HepG2 (cell line): ENCODE measurements around the gene PTCD2. TPM values are rescaled to one million over a fixed set of nuclear protein-coding genes. Genes with fewer than 3 reads are reported as not detected.

Experiments
- CBX1 ChIP-seq: IDR thresholded peaks from one replicate; pipeline ENCODE4 v1.6.1; 2016; ENCODE audit warnings: antibody characterized with exemption, low read depth
- CSRNP1 ChIP-seq: sonication (generic); formaldehyde crosslinking; IDR thresholded peaks from 2 replicates; pipeline ENCODE4 v1.8.1; 2023; ENCODE audit warnings: mild to moderate bottlenecking, missing genetic modification reagents
- FUBP1 ChIP-seq: sonication (generic); formaldehyde crosslinking; IDR thresholded peaks from 2 replicates; pipeline ENCODE4 v1.5.1; 2020; ENCODE audit warnings: missing genetic modification reagents, mild to moderate bottlenecking, borderline replicate concordance
- KLF9 ChIP-seq: IDR thresholded peaks from 2 replicates; pipeline ENCODE4 v1.6.1; 2016; ENCODE audit warnings: low read depth
- PBX3 ChIP-seq: sonication (generic); formaldehyde crosslinking; IDR thresholded peaks from 2 replicates; pipeline ENCODE4 v1.8.1; 2023; ENCODE audit warnings: missing genetic modification reagents, inconsistent platforms, borderline replicate concordance
- PITX1 ChIP-seq: sonication (generic); formaldehyde crosslinking; IDR thresholded peaks from 2 replicates; pipeline ENCODE4 v1.5.1; 2020; ENCODE audit warnings: mild to moderate bottlenecking, missing genetic modification reagents
- SALL1 ChIP-seq: sonication (generic); formaldehyde crosslinking; IDR thresholded peaks from 2 replicates; pipeline ENCODE4 v1.8.0; 2022; ENCODE audit warnings: mild to moderate bottlenecking, missing genetic modification reagents
- SYNCRIP ChIP-seq: fragments of 200-400 bp; formaldehyde crosslinking; IDR thresholded peaks from 2 replicates; pipeline ENCODE4 v1.6.1; 2018; ENCODE audit warnings: mild to moderate bottlenecking, low read depth, low read length; ENCODE audit not compliant: insufficient read depth
- ZFP36L1 ChIP-seq: sonication (generic); formaldehyde crosslinking; IDR thresholded peaks from 2 replicates; pipeline ENCODE4 v1.8.0; 2022; ENCODE audit warnings: mild to moderate bottlenecking, missing genetic modification reagents, moderate library complexity
- ZMYM4 ChIP-seq: sonication (generic); formaldehyde crosslinking; IDR thresholded peaks from 2 replicates; pipeline ENCODE4 v1.8.1; 2023; ENCODE audit warnings: mild to moderate bottlenecking, missing genetic modification reagents
- ZNF747 ChIP-seq: sonication (generic); formaldehyde crosslinking; IDR thresholded peaks from 2 replicates; pipeline ENCODE4 v1.8.1; 2023; ENCODE audit warnings: missing genetic modification reagents, mild to moderate bottlenecking, borderline replicate concordance
- ZNF772 ChIP-seq: sonication (generic); formaldehyde crosslinking; IDR thresholded peaks from 2 replicates; pipeline ENCODE4 v1.5.0; 2020; ENCODE audit warnings: mild to moderate bottlenecking, missing genetic modification reagents
- polyA plus RNA-seq, 8 experiments: library from polyadenylated mRNA; depleted of rRNA in 3 of 8; stranded (reverse) in 7 of 8; unstranded in 1 of 8; fragments of >200 nt; fragmentation: Illumina TruSeq in 4 of 8; extraction: Trizol in 4 of 8; gene quantifications; 2 replicates each; pipeline versions ENCODE4 v1.2.1 to v1.2.3, GENCODE V29; 2011 to 2016; ENCODE audit warnings: low read depth in 4 of 8, missing spikeins in 1 of 8, mixed read lengths in 1 of 8; ENCODE audit not compliant: insufficient read depth in 1 of 8
- total RNA-seq, 5 experiments: library from RNA; depleted of rRNA; stranded (reverse); fragments of >200 nt; fragmentation: Illumina TruSeq; extraction: Trizol; gene quantifications; 2 replicates each; pipeline ENCODE4 v1.2.3, GENCODE V29; 2016; ENCODE audit warnings: low read depth in 1 of 5
- TF ChIP-seq, protein P1 (sequence below): fragments of 450-650 bp; IDR thresholded peaks from 2 replicates; pipeline ENCODE4 v1.6.1; 2016
- TF ChIP-seq, protein P2 (sequence below): sonication (generic); formaldehyde crosslinking; IDR thresholded peaks from 2 replicates; pipeline ENCODE4 v1.4.0; 2020; ENCODE audit warnings: missing genetic modification reagents, borderline replicate concordance
- TF ChIP-seq, protein P3 (sequence below): sonication (generic); formaldehyde crosslinking; IDR thresholded peaks from 2 replicates; pipeline ENCODE4 v1.5.0; 2020; ENCODE audit warnings: mild to moderate bottlenecking, missing genetic modification reagents

PTCD2 gene
- total and polyA plus RNA-seq, 2 of the 13 experiments (the other 11 are each of a cell fraction or from before 2014, with no cell fraction given), result 5.3 to 6.4 TPM

GRCh38 chr5:72307968-72308852 lies 12.0 kb upstream of the PTCD2 start (continued):
- TF ChIP-seq, protein P1, sequence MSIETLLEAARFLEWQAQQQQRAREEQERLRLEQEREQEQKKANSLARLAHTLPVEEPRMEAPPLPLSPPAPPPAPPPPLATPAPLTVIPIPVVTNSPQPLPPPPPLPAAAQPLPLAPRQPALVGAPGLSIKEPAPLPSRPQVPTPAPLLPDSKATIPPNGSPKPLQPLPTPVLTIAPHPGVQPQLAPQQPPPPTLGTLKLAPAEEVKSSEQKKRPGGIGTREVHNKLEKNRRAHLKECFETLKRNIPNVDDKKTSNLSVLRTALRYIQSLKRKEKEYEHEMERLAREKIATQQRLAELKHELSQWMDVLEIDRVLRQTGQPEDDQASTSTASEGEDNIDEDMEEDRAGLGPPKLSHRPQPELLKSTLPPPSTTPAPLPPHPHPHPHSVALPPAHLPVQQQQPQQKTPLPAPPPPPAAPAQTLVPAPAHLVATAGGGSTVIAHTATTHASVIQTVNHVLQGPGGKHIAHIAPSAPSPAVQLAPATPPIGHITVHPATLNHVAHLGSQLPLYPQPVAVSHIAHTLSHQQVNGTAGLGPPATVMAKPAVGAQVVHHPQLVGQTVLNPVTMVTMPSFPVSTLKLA, result peak; percentile 52
- TF ChIP-seq PITX1 (peak; percentile 60; the same call in 1 of the 2 replicates), SALL1 (peak; percentile 92), KLF9 (no peak), CSRNP1 (peak; percentile 98), ZNF772 (CRISPR knock-in tag) (peak; percentile 98), ZFP36L1 (CRISPR knock-in tag) (no peak), ZMYM4 (CRISPR knock-in tag) (peak; percentile 100), SYNCRIP (no peak), CBX1 (peak; percentile 76), PBX3 (CRISPR knock-in tag) (no peak), ZNF747 (CRISPR knock-in tag) (peak; percentile 90; the same call in 1 of the 2 replicates), FUBP1 (0 out of 2 replicates have a peak, but pooled peaks have one; percentile 55)
- TF ChIP-seq, protein P2, sequence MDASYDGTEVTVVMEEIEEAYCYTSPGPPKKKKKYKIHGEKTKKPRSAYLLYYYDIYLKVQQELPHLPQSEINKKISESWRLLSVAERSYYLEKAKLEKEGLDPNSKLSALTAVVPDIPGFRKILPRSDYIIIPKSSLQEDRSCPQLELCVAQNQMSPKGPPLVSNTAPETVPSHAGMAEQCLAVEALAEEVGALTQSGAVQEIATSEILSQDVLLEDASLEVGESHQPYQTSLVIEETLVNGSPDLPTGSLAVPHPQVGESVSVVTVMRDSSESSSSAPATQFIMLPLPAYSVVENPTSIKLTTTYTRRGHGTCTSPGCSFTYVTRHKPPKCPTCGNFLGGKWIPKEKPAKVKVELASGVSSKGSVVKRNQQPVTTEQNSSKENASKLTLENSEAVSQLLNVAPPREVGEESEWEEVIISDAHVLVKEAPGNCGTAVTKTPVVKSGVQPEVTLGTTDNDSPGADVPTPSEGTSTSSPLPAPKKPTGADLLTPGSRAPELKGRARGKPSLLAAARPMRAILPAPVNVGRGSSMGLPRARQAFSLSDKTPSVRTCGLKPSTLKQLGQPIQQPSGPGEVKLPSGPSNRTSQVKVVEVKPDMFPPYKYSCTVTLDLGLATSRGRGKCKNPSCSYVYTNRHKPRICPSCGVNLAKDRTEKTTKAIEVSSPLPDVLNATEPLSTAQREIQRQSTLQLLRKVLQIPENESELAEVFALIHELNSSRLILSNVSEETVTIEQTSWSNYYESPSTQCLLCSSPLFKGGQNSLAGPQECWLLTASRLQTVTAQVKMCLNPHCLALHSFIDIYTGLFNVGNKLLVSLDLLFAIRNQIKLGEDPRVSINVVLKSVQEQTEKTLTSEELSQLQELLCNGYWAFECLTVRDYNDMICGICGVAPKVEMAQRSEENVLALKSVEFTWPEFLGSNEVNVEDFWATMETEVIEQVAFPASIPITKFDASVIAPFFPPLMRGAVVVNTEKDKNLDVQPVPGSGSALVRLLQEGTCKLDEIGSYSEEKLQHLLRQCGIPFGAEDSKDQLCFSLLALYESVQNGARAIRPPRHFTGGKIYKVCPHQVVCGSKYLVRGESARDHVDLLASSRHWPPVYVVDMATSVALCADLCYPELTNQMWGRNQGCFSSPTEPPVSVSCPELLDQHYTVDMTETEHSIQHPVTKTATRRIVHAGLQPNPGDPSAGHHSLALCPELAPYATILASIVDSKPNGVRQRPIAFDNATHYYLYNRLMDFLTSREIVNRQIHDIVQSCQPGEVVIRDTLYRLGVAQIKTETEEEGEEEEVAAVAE (CRISPR knock-in tag), result peak; percentile 81; the same call in 1 of the 2 replicates
- TF ChIP-seq, protein P3, sequence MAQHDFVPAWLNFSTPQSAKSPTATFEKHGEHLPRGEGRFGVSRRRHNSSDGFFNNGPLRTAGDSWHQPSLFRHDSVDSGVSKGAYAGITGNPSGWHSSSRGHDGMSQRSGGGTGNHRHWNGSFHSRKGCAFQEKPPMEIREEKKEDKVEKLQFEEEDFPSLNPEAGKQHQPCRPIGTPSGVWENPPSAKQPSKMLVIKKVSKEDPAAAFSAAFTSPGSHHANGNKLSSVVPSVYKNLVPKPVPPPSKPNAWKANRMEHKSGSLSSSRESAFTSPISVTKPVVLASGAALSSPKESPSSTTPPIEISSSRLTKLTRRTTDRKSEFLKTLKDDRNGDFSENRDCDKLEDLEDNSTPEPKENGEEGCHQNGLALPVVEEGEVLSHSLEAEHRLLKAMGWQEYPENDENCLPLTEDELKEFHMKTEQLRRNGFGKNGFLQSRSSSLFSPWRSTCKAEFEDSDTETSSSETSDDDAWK (CRISPR knock-in tag), result no peak
